Activated B cell treated with CpG ODN at 0.5 μM for 24 hours (primary cell): ENCODE data around the gene GSTT4. TPM values are rescaled to one million over a fixed set of nuclear protein-coding genes. Genes with fewer than 3 reads are reported as not detected.
A peak's percentile ranks its signal among the peaks of the same experiment; 100 is the strongest.
"Not testable (repeated sequence)": the region's sequence is repeated elsewhere in the genome, so short reads cannot be mapped to it uniquely, and the experiment has no call there.

Experiments used
- ATAC-seq: fragments of 200-7000 bp; cut with Tn5 transposase; one replicate; pipeline ENCODE4 v1.10.0; 2021; ENCODE audit warnings: low read depth, mild to moderate bottlenecking, moderate library complexity
- CTCF ChIA-PET: fragments of 350-600 bp; sonication (Branson Sonifier 250); formaldehyde crosslinking; loops from one replicate; lab custom pipeline; 2021; ENCODE audit warnings: antibody characterized with exemption; lab: Charles Lee
- POLR2A ChIA-PET: fragments of 350-600 bp; sonication (Branson Sonifier 250); formaldehyde crosslinking; loops from one replicate; lab custom pipeline; 2021; ENCODE audit warnings: antibody characterized with exemption; lab: Charles Lee
- DNase-seq: peaks from one replicate; pipeline ENCODE4 v3.0.0; 2022
- H3K27ac Mint-ChIP-seq: one replicate; pipeline ENCODE4 v1.8.0; 2020; ENCODE audit warnings: mixed read lengths
- H3K27me3 Mint-ChIP-seq: one replicate; pipeline ENCODE4 v1.8.0; 2021; ENCODE audit warnings: mixed read lengths
- H3K36me3 Mint-ChIP-seq: one replicate; pipeline ENCODE4 v1.8.0; 2021; ENCODE audit warnings: low read depth, mixed read lengths
- H3K4me1 Mint-ChIP-seq: one replicate; pipeline ENCODE4 v1.8.0; 2021; ENCODE audit warnings: mixed read lengths
- H3K4me3 Mint-ChIP-seq: one replicate; pipeline ENCODE4 v1.8.0; 2020; ENCODE audit warnings: mild to moderate bottlenecking, mixed read lengths
- H3K9me3 Mint-ChIP-seq: one replicate; pipeline ENCODE4 v1.8.0; 2020; ENCODE audit warnings: mixed read lengths
- CTCF ChIP-seq: fragments of 200-600 bp; IDR thresholded peaks from one replicate; pipeline ENCODE4 v1.8.0; 2022; ENCODE audit warnings: antibody characterized with exemption, mild to moderate bottlenecking
- intact Hi-C: fragments of 100-400 bp; cut with micrococcal nuclease; formaldehyde crosslinking; loops from one replicate; pipeline ENCODE4 v1.15.1; 2024
- total RNA-seq: library from RNA; stranded (reverse); gene quantifications from 2 replicates; pipeline ENCODE4 v1.2.3, GENCODE V29; 2022

GSTT4 gene
- total RNA-seq, 1 donor from 2014 or later, result not detected

GRCh38 chr22:23977304-23977703, 27.9 kb downstream of the GSTT4 start:
- H3K27ac Mint-ChIP-seq, ATAC-seq, DNase-seq, H3K36me3 Mint-ChIP-seq, H3K4me1 Mint-ChIP-seq, CTCF ChIA-PET, POLR2A ChIA-PET, H3K27me3 Mint-ChIP-seq, H3K9me3 Mint-ChIP-seq, H3K4me3 Mint-ChIP-seq: not testable (repeated sequence)
- intact Hi-C loops, result loop anchor here (10.0 kb wide), 1 partner anchor 63 kb away; no protein-coding TSS in a partner anchor

GRCh38 chr22:23974836-23975352, 30.4 kb downstream of the GSTT4 start:
- intact Hi-C loops, result loop anchor here (10.0 kb wide), 1 partner anchor 60 kb away; no protein-coding TSS in a partner anchor

GRCh38 chr22:23974345-23974744, 30.9 kb downstream of the GSTT4 start, which contains the start of gene DDT:
TSS of gene DDT (minus strand) at chr22:23974441. CDS start at chr22:23974414, 27 bp downstream.
- H3K27ac Mint-ChIP-seq, CTCF ChIA-PET, H3K4me3 Mint-ChIP-seq, DNase-seq, H3K9me3 Mint-ChIP-seq, H3K27me3 Mint-ChIP-seq, POLR2A ChIA-PET: not testable (repeated sequence)
- ATAC-seq, result peak; percentile 90
- Mint-ChIP-seq H3K4me1 (peaks cover 15% of the 10 kb centered on the region), H3K36me3 (peaks cover 27% of the 10 kb centered on the region)
- intact Hi-C loops, result loop anchor here (10.0 kb wide), 1 partner anchor 60 kb away; no protein-coding TSS in a partner anchor

More at GRCh38 chr22:23974836-23975352, 30.4 kb downstream of the GSTT4 start:
- H3K9me3 Mint-ChIP-seq, H3K27me3 Mint-ChIP-seq, POLR2A ChIA-PET, DNase-seq, H3K4me3 Mint-ChIP-seq, CTCF ChIA-PET, H3K27ac Mint-ChIP-seq: not testable (repeated sequence)
- ATAC-seq, result peak; percentile 56
- peaks cover 21% of the 10 kb centered on the region for H3K36me3 Mint-ChIP-seq
- peaks cover 12% of the 10 kb centered on the region for H3K4me1 Mint-ChIP-seq

- DNase-seq, ATAC-seq, H3K4me3 Mint-ChIP-seq, H3K27ac Mint-ChIP-seq, CTCF ChIA-PET, H3K27me3 Mint-ChIP-seq, H3K9me3 Mint-ChIP-seq: not testable (repeated sequence)
- POLR2A ChIA-PET, result interaction anchor here (0.6 kb wide), 1 partner anchor 165 kb away, joined by 10 read pairs; no protein-coding TSS in a partner anchor
- Mint-ChIP-seq H3K4me1 (peaks cover 19% of the 10 kb centered on the region), H3K36me3 (peaks cover 31% of the 10 kb centered on the region)
- intact Hi-C loops, result loop anchor here (10.0 kb wide), 1 partner anchor 57 kb away; no protein-coding TSS in a partner anchor
Observed at GRCh38 chr22:23971927-23972326, 33.3 kb downstream of the GSTT4 start.

- ATAC-seq, result no peak
- ChIA-PET CTCF (no interaction called here), POLR2A (no interaction called here)
- H3K9me3 Mint-ChIP-seq, result no peaks in the 10 kb centered on the region
- intact Hi-C loops, result loop anchor here (10.0 kb wide), 1 partner anchor 56 kb away; no protein-coding TSS in a partner anchor
- peaks cover 19% of the 10 kb centered on the region for H3K4me1 Mint-ChIP-seq
- no peak overlapping the region for H3K27ac Mint-ChIP-seq
- no peaks in the 10 kb centered on the region for H3K27me3 Mint-ChIP-seq
- H3K4me3 Mint-ChIP-seq, result no peak overlapping the region
- DNase-seq, result no peak
- TF ChIP-seq CTCF, result no peak
- peaks cover 31% of the 10 kb centered on the region for H3K36me3 Mint-ChIP-seq
Observed at GRCh38 chr22:23970816-23971486, 34.3 kb downstream of the GSTT4 start.

- ChIA-PET CTCF (no interaction called here), POLR2A (no interaction called here)
- H3K4me3 Mint-ChIP-seq, result peak overlapping the region; percentile 1
- TF ChIP-seq CTCF, result no peak
- peaks cover 19% of the 10 kb centered on the region for H3K4me1 Mint-ChIP-seq
- ATAC-seq (no peak), DNase-seq (no peak)
- intact Hi-C loops, result loop anchor here (10.0 kb wide), 1 partner anchor 55 kb away; no protein-coding TSS in a partner anchor
- H3K36me3 Mint-ChIP-seq, result peaks cover 31% of the 10 kb centered on the region
- no peaks in the 10 kb centered on the region for H3K27me3 Mint-ChIP-seq
- H3K9me3 Mint-ChIP-seq, result no peaks in the 10 kb centered on the region
- no peak overlapping the region for H3K27ac Mint-ChIP-seq
Observed at GRCh38 chr22:23970201-23970641, 35.0 kb downstream of the GSTT4 start.

GRCh38 chr22:23969071-23969470, 36.2 kb downstream of the GSTT4 start:
- ATAC-seq, result no peak
- Mint-ChIP-seq H3K27me3 (no peaks in the 10 kb centered on the region), H3K4me3 (no peak overlapping the region), H3K4me1 (peaks cover 19% of the 10 kb centered on the region), H3K9me3 (no peaks in the 10 kb centered on the region), H3K27ac (no peak overlapping the region), H3K36me3 (peaks cover 31% of the 10 kb centered on the region)
- POLR2A ChIA-PET, result no interaction called here
- CTCF ChIA-PET, result no interaction called here
- no peak for TF ChIP-seq CTCF
- no peak for DNase-seq
- intact Hi-C loops, result loop anchor here (5.0 kb wide), 1 partner anchor 37 kb away; no protein-coding TSS in a partner anchor

GRCh38 chr22:23966568-23966967, 38.7 kb downstream of the GSTT4 start, which contains the start of gene DDTL:
TSS of gene DDTL (plus strand) at chr22:23966888. CDS start at chr22:23966915, 27 bp downstream.
- Mint-ChIP-seq H3K36me3 (peaks cover 27% of the 10 kb centered on the region), H3K4me1 (peaks cover 17% of the 10 kb centered on the region)
- intact Hi-C loops, result loop anchor here (5.0 kb wide), 1 partner anchor 34 kb away; no protein-coding TSS in a partner anchor
- H3K27ac Mint-ChIP-seq, POLR2A ChIA-PET, H3K27me3 Mint-ChIP-seq, H3K9me3 Mint-ChIP-seq, DNase-seq, CTCF ChIA-PET, H3K4me3 Mint-ChIP-seq: not testable (repeated sequence)
- ATAC-seq, result peak; percentile 92

GRCh38 chr22:23966094-23966493, 39.2 kb downstream of the GSTT4 start:
- DNase-seq, H3K27me3 Mint-ChIP-seq, H3K9me3 Mint-ChIP-seq, H3K27ac Mint-ChIP-seq, POLR2A ChIA-PET, CTCF ChIA-PET, H3K4me3 Mint-ChIP-seq: not testable (repeated sequence)
- intact Hi-C loops, result loop anchor here (5.0 kb wide), 1 partner anchor 34 kb away; no protein-coding TSS in a partner anchor
- Mint-ChIP-seq H3K4me1 (peaks cover 14% of the 10 kb centered on the region), H3K36me3 (peaks cover 22% of the 10 kb centered on the region)
- peak; percentile 59 for ATAC-seq
